ENCODE results near the gene VTI1A.
"Not testable (repeated sequence)": the region's sequence is repeated elsewhere in the genome, so short reads cannot be mapped to it uniquely, and the experiment has no call there.

VTI1A gene

GRCh38 chr10:112842832-112843360 lies 395.9 kb downstream of the VTI1A start:
- DNase-seq: peak; percentile 36

- DNase-seq: no peak
Measured at GRCh38 chr10:112843623-112844022, 396.6 kb downstream of the VTI1A start.

GRCh38 chr10:112844681-112845544 lies 397.9 kb downstream of the VTI1A start:
- DNase-seq: no peak

DNA sequence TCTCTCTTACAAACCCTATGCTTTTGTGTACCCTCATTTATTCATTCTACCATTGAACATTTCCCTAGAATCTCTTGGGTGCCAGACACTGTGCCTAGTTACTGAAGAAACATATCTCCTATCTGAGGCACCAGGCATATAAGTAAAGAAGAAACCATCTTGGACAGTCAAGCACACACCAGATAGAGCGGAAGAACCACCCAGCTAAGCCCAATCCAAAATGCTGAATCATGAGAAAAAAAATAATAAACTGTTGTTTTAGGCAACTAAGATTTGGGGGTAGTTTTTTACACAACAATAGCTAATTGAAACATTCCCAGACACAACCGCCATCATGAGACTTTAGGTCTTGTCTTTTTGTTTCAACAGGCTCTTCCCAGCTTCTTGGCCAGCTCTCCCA lies 400.8 kb downstream of the VTI1A start:
- DNase-seq: no peak

- no peak for DNase-seq
Measured at GRCh38 chr10:112848228-112848627, 401.2 kb downstream of the VTI1A start.

DNA sequence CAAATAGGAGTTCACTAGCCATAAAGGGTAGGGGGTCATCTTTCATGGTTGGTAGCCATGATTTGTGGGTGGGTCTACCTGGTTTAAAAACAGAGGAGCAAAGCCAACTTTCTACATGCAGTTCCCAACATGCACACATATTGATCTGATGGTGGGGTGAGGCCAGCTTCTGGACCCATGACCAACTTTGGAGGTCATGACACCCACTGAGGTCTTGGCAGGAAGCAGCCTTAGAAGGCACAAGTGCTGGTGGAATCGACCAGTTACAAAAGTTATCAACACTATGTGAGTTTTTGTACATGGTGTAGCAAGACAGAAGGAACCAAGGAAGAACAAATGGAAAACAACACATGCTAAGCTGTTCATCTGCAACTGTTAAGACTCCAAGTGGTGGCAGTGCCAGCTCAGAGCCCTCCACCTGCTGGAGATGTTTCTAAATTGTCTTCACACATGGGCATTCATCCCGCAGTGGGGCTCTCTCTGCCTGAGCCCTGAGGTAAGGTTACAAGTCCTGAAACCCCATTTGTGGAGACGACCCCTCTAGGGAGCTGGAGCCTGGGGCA lies 401.9 kb downstream of the VTI1A start:
- DNase-seq: no peak

DNA sequence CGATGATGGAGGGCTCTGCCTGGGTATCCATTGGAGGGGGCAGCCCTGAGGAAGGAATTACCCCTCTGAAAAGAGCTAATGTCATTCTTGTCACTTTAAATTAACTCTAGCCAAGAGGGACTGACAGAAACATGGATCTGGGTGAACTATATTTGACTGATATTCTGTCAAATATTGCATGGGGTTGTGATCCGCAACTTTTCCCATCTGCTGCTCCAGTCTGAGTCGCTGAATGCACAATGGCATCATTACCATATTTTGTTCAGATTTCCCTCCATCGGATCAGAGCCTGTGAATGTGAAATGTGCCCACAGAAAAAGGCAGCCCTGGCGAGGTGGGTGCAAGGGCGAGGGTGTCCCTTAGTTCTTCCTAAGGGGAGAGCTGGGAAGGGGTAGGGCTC lies 402.5 kb downstream of the VTI1A start:
- no peak for DNase-seq

DNA sequence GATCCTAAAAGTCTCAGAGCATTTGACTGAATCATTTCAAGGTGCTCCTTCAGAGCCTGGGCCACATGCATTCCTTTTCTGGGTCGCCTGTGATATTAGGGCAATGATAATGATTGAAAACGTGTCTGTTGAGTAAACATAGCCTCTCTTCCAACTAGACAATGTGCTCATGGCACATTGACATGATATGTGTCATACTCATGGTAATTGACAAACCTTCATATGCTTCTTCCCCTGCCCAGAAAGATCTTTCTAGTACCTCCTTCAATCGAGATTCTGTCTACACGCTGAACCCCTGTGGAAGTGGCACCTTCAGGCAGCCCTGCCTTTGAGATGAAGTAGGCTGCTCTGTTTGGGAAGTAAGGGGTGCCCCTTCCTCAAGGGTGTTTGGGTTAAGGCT lies 404.2 kb downstream of the VTI1A start:
- DNase-seq: no peak

DNA sequence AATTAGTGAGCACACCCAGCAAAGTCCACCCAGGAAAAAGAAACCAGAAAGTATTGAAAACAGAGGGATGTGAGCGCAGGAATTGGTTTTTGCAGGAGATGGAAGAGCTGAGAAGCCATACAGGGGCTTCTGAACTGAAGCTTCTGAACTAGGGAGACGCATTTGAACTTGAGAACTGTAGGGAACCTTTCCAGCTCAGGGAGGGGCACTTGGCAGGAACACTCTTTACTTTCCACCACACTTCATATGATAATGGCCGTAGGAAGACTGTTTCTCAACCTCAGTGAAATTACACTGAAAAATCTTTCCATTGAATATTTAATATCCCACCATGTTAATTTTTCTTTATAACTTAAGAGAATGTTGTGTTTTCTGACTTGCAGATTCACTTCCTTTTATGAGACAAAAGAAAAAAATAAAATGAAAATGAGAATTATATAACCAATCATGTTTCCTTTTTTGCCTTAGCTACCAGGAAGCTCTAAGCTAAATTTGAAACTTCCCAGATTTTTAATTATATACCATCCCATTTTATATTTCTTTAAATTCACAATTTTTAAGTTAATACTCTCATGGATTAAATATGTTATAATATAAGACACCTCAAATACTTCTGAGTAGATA lies 404.7 kb downstream of the VTI1A start:
- no peak for DNase-seq

DNA sequence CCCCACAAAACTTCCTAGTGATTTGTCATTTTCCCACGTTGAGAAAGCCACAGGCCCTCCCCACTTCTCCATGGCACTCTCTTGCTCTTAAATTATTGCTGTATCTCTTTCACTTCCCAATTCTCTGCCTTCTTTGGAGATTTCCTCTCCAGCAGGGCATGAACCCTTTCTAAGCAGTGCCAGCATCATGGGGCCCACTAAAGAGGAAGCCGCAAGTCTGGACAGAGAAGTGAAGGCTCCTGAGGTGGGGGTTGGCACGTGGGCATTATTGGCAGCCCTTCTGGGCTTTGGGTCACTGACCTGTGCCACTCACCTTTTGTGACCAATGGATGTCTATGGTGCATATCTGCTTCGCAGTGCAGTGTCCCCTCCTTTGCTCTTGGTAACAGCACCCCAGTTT lies 405.3 kb downstream of the VTI1A start:
- peak; percentile 28 for DNase-seq

DNA sequence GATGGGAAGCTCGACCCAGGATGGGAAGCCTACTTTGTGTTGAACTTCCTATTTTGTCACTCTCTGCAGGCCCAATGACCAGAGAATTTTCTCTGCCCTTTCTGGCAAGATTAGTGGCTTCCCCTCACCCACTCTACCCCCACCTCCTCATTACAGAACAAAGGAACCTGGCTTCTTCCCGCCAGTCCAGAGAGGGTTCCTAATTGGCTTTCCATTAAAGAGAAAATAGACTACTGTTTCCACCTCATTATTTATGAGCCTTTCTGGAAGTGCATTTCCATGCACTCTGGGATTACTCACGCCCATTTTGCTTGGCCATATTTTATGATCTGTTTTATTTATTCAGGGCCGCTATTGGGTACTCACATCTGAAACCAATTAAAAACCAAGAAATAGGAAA lies 408.1 kb downstream of the VTI1A start:
- no peak for DNase-seq

DNA sequence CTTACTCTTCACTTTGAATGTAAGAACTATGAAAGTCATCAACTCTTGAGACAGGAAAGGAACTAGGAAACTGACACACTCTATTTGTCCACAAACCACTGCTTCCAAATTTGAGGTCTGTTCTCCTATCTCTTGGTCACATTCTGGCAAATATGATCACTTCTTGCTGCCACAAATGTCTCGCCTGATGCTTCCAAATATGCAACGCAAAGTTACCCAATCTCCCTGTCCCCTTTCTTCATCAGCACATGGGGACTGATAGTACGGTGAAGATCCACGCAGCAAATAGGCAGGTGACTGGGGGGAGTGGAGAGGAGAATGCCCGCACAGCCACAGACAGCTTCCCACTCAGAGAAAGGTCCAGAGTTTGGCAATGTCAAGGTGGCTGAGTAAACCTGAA lies 410.5 kb downstream of the VTI1A start:
- no peak for DNase-seq

DNA sequence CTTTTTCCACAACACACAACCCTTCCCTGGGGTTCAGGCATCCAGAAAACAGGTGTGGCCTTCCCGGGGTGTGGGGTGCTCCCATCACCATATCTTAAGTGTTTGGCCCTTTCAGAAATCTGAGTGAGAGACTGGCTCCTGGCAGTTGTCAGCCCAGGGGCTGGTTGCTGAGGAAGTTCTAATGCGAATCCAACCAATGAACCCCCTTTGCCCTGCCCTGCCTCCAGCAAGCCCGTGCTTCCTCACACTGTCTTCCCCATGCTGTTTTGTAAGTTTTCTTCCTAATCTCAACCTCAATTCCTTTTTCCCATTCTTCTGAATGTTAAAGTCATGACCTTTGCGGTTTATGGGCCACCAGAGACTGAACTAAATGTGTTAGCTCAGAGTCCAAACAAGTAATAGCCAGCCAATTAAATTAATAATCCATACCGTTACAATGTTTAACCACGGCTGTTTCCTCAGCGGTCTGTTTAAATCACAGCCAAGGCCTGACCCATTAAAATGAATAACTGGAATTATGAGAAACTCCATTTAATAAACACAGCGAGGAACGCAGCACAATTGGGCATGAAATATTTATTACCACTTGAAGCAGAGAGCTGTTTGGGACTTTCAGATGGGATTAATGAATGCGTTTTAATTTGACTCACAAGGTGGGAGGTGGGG lies 412.1 kb downstream of the VTI1A start:
- no peak for DNase-seq

DNA sequence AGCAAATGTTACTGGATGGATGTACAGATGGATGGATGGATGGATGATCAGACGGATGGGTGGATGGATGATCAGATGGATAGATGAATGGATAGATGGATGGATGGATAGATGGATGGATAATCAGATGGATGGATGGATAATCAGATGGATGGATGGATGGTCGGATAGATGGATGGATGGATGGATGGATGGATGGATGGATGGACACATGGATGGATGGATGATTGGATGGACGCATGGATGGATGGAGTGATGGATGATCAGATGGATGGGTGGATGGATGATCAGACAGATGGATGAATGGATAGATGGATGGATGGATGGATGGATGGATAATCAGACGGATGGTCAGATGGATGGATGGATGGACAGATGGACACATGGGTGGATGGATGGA lies 412.8 kb downstream of the VTI1A start:
- no peak for DNase-seq

- not testable (repeated sequence) for DNase-seq
Measured at GRCh38 chr10:112863461-112863860, 416.4 kb downstream of the VTI1A start.

All from femur (tissue), 1 donor.